Lower leg skin (tissue), 3 donors: Measurements from ENCODE around the gene PCYT2.

Experiments used
- CTCF ChIP-seq, 3 donors: fragments of 450-650 bp; IDR thresholded peaks; one replicate each; pipeline ENCODE4 v1.5.1; 2016; ENCODE audit warnings: antibody characterized with exemption in 3 of 3, mild to moderate bottlenecking in 3 of 3, moderate library complexity in 2 of 3
- POLR2A ChIP-seq, 2 donors: fragments of 450-650 bp; IDR thresholded peaks; one replicate each; pipeline ENCODE4 v1.6.1; 2016 to 2017; ENCODE audit warnings: antibody characterized with exemption in 2 of 2, mild to moderate bottlenecking in 1 of 2, moderate library complexity in 1 of 2

GRCh38 chr17:81863123-81863675 is 48.0 kb downstream of the PCYT2 start:
- TF ChIP-seq CTCF (IDR thresholded peaks at IDR 0.05) (no peak), POLR2A (IDR thresholded peaks at IDR 0.05) (no peak)
